ENCODE data around the gene APOOL. TPM values are rescaled to one million over a fixed set of nuclear protein-coding genes. Genes with fewer than 3 reads are reported as not detected.
"Not testable (repeated sequence)": the region's sequence is repeated elsewhere in the genome, so short reads cannot be mapped to it uniquely, and the experiment has no call there.

The APOOL gene
- total RNA-seq (2022), result 37.1 TPM in 2 replicates
- percentile 79 among the genes with signal in this experiment for Bru-seq, nascent RNA
- percentile 80 among the genes with signal in this experiment for BruChase-seq, experiment 1, labeled RNA remaining after a 6-hour chase
- BruChase-seq, experiment 2, labeled RNA remaining after a 2-hour chase, result percentile 73 among the genes with signal in this experiment
- long read RNA-seq, partial matches to known transcripts, result 1 of 6 reads
- long read RNA-seq, other reads (novel, unspliced or antisense), result 3 of 6 reads

DNA sequence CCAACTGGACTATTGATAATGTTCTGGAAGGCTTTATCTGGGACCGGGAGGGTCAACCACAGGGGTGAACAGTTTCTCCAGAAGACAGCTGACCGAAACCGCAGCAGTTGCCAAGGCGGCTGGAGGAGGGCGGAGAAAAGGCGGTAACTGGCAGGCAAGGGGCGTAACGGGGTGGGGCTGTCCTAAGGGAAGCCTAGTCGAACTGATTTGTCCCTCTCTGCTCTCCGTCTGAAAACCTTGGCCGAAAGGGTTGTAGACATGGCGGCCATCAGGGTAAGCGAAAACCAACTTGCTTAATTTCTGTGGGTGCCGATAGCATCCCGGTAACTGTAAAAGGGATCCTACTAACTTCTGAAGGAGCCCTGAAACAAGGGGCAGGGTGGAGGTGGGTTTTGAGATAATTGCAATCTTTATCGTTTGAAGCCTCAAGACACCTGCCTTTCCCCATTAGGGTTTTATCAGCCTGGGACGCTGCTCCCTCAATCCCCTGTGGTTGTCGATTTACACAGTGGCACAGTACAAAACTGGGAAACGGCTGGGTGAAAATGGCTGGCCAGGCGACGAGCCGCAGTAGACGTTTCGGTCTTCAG, at the start of gene APOOL:
APOOL (plus strand) TSS at position 223 of the 590 bp plus-strand sequence; CDS start at position 259, 36 bp downstream.
- Mint-ChIP-seq H3K9me3 (ENCODE audit: low read depth, unreplicated experiment) (no peaks in the 10 kb centered on the region), H3K27ac (ENCODE audit: unreplicated experiment) (peak within 1 kb of the TSS; percentile 92), H3K27me3 (ENCODE audit: unreplicated experiment) (no peaks in the 10 kb centered on the region), H3K4me1 (ENCODE audit: low read depth, unreplicated experiment) (peaks cover 17% of the 10 kb centered on the region), H3K4me3 (ENCODE audit: low read depth, unreplicated experiment) (peak within 1 kb of the TSS; percentile 88), H3K36me3 (ENCODE audit: insufficient read depth, unreplicated experiment) (peaks cover 24% of the 10 kb centered on the region)
- BruUV-seq (replicated peaks), result TSS peak; percentile 76
- intact Hi-C loops (cut with micrococcal nuclease; ENCODE audit: unreplicated experiment), result no loop called here
- DNase-seq, result peak; percentile 90
- TF ChIP-seq, protein P1, sequence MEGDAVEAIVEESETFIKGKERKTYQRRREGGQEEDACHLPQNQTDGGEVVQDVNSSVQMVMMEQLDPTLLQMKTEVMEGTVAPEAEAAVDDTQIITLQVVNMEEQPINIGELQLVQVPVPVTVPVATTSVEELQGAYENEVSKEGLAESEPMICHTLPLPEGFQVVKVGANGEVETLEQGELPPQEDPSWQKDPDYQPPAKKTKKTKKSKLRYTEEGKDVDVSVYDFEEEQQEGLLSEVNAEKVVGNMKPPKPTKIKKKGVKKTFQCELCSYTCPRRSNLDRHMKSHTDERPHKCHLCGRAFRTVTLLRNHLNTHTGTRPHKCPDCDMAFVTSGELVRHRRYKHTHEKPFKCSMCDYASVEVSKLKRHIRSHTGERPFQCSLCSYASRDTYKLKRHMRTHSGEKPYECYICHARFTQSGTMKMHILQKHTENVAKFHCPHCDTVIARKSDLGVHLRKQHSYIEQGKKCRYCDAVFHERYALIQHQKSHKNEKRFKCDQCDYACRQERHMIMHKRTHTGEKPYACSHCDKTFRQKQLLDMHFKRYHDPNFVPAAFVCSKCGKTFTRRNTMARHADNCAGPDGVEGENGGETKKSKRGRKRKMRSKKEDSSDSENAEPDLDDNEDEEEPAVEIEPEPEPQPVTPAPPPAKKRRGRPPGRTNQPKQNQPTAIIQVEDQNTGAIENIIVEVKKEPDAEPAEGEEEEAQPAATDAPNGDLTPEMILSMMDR (IDR thresholded peaks at IDR 0.05; ENCODE audit: unreplicated experiment), result no peak
- CTCF ChIA-PET, result no interaction called here

DNA sequence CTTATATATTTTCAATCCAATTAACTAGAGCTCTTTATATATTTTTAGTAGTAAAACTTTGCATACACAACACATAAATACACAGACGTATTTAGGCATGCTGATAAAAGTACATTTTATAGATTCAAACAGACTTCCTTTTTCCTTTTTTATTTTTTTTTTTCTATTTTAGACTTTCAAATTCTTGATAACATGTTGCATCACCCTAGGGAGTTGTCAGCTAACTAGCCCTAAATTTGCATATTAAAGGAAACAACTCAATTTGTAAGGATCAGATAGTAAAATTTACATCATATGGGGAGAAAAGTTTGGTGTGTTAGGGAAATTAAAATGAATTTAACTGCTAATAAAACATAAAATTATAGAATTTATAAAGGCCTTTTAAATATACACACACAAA, 47.4 kb upstream of the APOOL start:
- CTCF ChIA-PET, result interaction anchor here (0.7 kb wide), 1 partner anchor 79 kb away, joined by 3 read pairs; no protein-coding TSS in a partner anchor
- H3K4me3 Mint-ChIP-seq (ENCODE audit: low read depth, unreplicated experiment), result no peak overlapping the region
- H3K9me3 Mint-ChIP-seq (ENCODE audit: low read depth, unreplicated experiment), result no peaks in the 10 kb centered on the region
- H3K27me3 Mint-ChIP-seq (ENCODE audit: unreplicated experiment), result no peaks in the 10 kb centered on the region
- intact Hi-C loops (cut with micrococcal nuclease; ENCODE audit: unreplicated experiment), result no loop called here
- H3K4me1 Mint-ChIP-seq (ENCODE audit: low read depth, unreplicated experiment), result no peaks in the 10 kb centered on the region
- H3K27ac Mint-ChIP-seq (ENCODE audit: unreplicated experiment), result no peak overlapping the region
- H3K36me3 Mint-ChIP-seq (ENCODE audit: insufficient read depth, unreplicated experiment), result no peaks in the 10 kb centered on the region
- TF ChIP-seq, protein P1 (IDR thresholded peaks at IDR 0.05; ENCODE audit: unreplicated experiment), result no peak
- no TSS peak for BruUV-seq (replicated peaks)
- DNase-seq, result no peak

DNA sequence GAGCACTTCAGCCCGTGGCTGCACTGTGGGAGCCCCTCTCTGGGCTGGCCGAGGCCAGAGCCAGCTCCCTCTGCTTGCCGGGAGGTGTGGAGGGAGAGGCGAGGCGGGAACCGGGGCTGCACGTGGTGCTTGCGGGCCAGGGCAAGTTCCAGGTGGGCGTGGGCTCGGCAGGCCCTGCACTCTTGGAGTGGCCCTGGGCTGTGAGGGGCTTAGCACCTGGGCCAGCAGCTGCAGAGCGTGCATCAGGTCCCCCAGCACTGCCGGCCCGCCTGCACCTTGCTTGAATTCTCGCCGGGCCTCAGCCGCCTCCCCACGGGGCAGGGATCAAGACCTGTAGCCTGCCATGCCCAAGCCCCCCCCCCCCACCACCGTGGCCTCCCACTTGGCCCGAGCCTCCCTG, 28.9 kb upstream of the APOOL start:
- intact Hi-C loops (cut with micrococcal nuclease; ENCODE audit: unreplicated experiment), result no loop called here
- BruUV-seq (replicated peaks), result no TSS peak
- H3K36me3 Mint-ChIP-seq (ENCODE audit: insufficient read depth, unreplicated experiment), result no peaks in the 10 kb centered on the region
- no peaks in the 10 kb centered on the region for H3K27me3 Mint-ChIP-seq (ENCODE audit: unreplicated experiment)
- CTCF ChIA-PET, result no interaction called here
- TF ChIP-seq, protein P1 (IDR thresholded peaks at IDR 0.05; ENCODE audit: unreplicated experiment), result no peak
- DNase-seq, result no peak
- no peak overlapping the region for H3K4me3 Mint-ChIP-seq (ENCODE audit: low read depth, unreplicated experiment)
- peaks cover 5% of the 10 kb centered on the region for H3K9me3 Mint-ChIP-seq (ENCODE audit: low read depth, unreplicated experiment)
- H3K27ac Mint-ChIP-seq (ENCODE audit: unreplicated experiment), result no peak overlapping the region
- H3K4me1 Mint-ChIP-seq (ENCODE audit: low read depth, unreplicated experiment), result no peaks in the 10 kb centered on the region

DNA sequence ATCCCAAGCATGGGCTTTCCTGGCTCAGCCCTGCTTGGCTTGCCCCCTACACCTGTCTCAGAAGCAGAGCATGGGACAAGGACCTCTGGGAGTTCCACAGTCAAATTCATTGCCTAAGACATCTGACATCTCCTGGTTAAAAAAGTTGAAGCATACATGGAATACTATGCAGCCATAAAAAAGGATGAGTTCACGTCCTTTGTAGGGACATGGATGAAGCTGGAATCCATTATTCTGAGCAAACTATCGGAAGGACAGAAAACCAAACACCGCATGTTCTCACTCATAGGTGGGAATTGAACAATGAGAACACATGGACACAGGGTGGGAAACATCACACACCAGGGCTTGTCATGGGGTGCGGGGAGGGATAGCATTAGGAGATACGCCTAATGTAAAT, 11.9 kb upstream of the APOOL start:
- DNase-seq; H3K36me3 Mint-ChIP-seq (ENCODE audit: insufficient read depth, unreplicated experiment); CTCF ChIA-PET; intact Hi-C loops (cut with micrococcal nuclease; ENCODE audit: unreplicated experiment); H3K27me3 Mint-ChIP-seq (ENCODE audit: unreplicated experiment); H3K4me1 Mint-ChIP-seq (ENCODE audit: low read depth, unreplicated experiment); H3K4me3 Mint-ChIP-seq (ENCODE audit: low read depth, unreplicated experiment); H3K9me3 Mint-ChIP-seq (ENCODE audit: low read depth, unreplicated experiment); H3K27ac Mint-ChIP-seq (ENCODE audit: unreplicated experiment); BruUV-seq (replicated peaks): not testable (repeated sequence)

DNA sequence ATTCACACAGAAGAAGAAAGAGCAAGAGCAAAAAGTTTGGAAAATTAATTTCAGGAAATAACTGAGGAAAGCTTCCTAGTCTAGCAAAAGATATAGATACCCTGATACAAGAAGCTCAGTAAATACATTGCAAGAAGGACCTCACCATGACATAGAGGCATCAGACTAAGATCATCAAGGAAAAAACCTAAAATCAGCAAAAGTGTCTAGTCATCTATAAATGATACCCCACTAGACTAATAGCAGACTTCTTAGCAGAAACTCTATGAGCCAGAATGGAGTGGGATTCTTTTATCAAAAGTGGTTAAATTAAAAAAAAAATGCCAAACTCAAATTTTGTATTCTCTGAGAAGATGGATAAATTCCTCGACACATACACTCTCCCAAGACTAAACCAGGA, 10.5 kb upstream of the APOOL start:
- intact Hi-C loops (cut with micrococcal nuclease; ENCODE audit: unreplicated experiment), result no loop called here
- CTCF ChIA-PET, result no interaction called here
- TF ChIP-seq, protein P1 (IDR thresholded peaks at IDR 0.05; ENCODE audit: unreplicated experiment), result no peak
- Mint-ChIP-seq H3K4me3 (ENCODE audit: low read depth, unreplicated experiment) (no peak overlapping the region), H3K36me3 (ENCODE audit: insufficient read depth, unreplicated experiment) (no peaks in the 10 kb centered on the region), H3K4me1 (ENCODE audit: low read depth, unreplicated experiment) (no peaks in the 10 kb centered on the region), H3K27ac (ENCODE audit: unreplicated experiment) (no peak overlapping the region), H3K27me3 (ENCODE audit: unreplicated experiment) (no peaks in the 10 kb centered on the region), H3K9me3 (ENCODE audit: low read depth, unreplicated experiment) (peaks cover 3% of the 10 kb centered on the region)
- no peak for DNase-seq
- BruUV-seq (replicated peaks), result no TSS peak
